ENCODE data around the gene CCDC191.
A peak's percentile ranks its signal among the peaks of the same experiment; 100 is the strongest.

The CCDC191 gene

GRCh38 chr3:113953677-113954076, 102.6 kb downstream of the CCDC191 start:
- peak in 1 of 2 experiments; percentile 49 for DNase-seq

- DNase-seq = no peak
Observed at GRCh38 chr3:113952921-113953320, 103.4 kb downstream of the CCDC191 start.

- DNase-seq = peak in 1 of 2 experiments; percentile 6
Observed at GRCh38 chr3:113948015-113948917, 108.1 kb downstream of the CCDC191 start.

- DNase-seq = peak in 1 of 2 experiments; percentile 8
Observed at GRCh38 chr3:113947372-113948014, 108.8 kb downstream of the CCDC191 start, which contains the start of gene ZDHHC23. Gene ZDHHC23, plus strand, starts transcription at chr3:113948013. Its CDS starts 790 bp downstream, at chr3:113948803.

- no peak for DNase-seq
Observed at GRCh38 chr3:113946831-113947230, 109.5 kb downstream of the CCDC191 start.

GRCh38 chr3:113927556-113927955, 128.8 kb downstream of the CCDC191 start:
- DNase-seq = no peak

GRCh38 chr3:113914646-113915045, 141.7 kb downstream of the CCDC191 start:
- no peak for DNase-seq

All from cerebellar nuclear complex (tissue), 1 donor.